Measurements from ENCODE around the gene RPS17.

The RPS17 gene

GRCh38 chr15:82568986-82569385 lies 28.7 kb upstream of the RPS17 start:
- Histone ChIP-seq H3K36me3 (ENCODE audit: control insufficient read depth in 2 of 2, insufficient read depth in 2 of 2, low read length in 2 of 2) (peaks cover 0 to 4% of the 10 kb centered on the region in 2 donors), H3K9me3 (ENCODE audit: control insufficient read depth in 2 of 2, low read length in 2 of 2) (no peaks in the 10 kb centered on the region), H3K27me3 (ENCODE audit: control insufficient read depth in 1 of 2, insufficient read depth in 2 of 2, low read length in 2 of 2) (peaks cover 0 to 2% of the 10 kb centered on the region in 2 donors), H3K4me1 (ENCODE audit: control insufficient read depth, insufficient read depth, low read length) (peaks cover 24% of the 10 kb centered on the region), H3K27ac (ENCODE audit: low read length) (no peak overlapping the region), H3K4me3 (ENCODE audit: low read length in 2 of 2) (no peak overlapping the region), H3K9ac (ENCODE audit: low read length in 2 of 2) (no peak overlapping the region)

GRCh38 chr15:82567661-82568060 lies 27.4 kb upstream of the RPS17 start:
- peaks cover 0 to 2% of the 10 kb centered on the region in 2 donors for H3K27me3 ChIP-seq (ENCODE audit: control insufficient read depth in 1 of 2, insufficient read depth in 2 of 2, low read length in 2 of 2)
- H3K9me3 ChIP-seq (ENCODE audit: control insufficient read depth in 2 of 2, low read length in 2 of 2): no peaks in the 10 kb centered on the region
- H3K9ac ChIP-seq (ENCODE audit: low read length in 2 of 2): no peak overlapping the region
- H3K27ac ChIP-seq (ENCODE audit: low read length): no peak overlapping the region
- H3K4me1 ChIP-seq (ENCODE audit: control insufficient read depth, insufficient read depth, low read length): peaks cover 22% of the 10 kb centered on the region
- H3K36me3 ChIP-seq (ENCODE audit: control insufficient read depth in 2 of 2, insufficient read depth in 2 of 2, low read length in 2 of 2): peaks cover 0 to 4% of the 10 kb centered on the region in 2 donors
- no peak overlapping the region for H3K4me3 ChIP-seq (ENCODE audit: low read length in 2 of 2)

GRCh38 chr15:82566690-82567089 lies 26.4 kb upstream of the RPS17 start:
- Histone ChIP-seq H3K4me1 (ENCODE audit: control insufficient read depth, insufficient read depth, low read length) (peaks cover 14% of the 10 kb centered on the region), H3K9ac (ENCODE audit: low read length in 2 of 2) (no peak overlapping the region), H3K4me3 (ENCODE audit: low read length in 2 of 2) (no peak overlapping the region), H3K9me3 (ENCODE audit: control insufficient read depth in 2 of 2, low read length in 2 of 2) (no peaks in the 10 kb centered on the region), H3K27me3 (ENCODE audit: control insufficient read depth in 1 of 2, insufficient read depth in 2 of 2, low read length in 2 of 2) (no peaks in the 10 kb centered on the region), H3K27ac (ENCODE audit: low read length) (no peak overlapping the region), H3K36me3 (ENCODE audit: control insufficient read depth in 2 of 2, insufficient read depth in 2 of 2, low read length in 2 of 2) (peaks cover 0 to 4% of the 10 kb centered on the region in 2 donors)

GRCh38 chr15:82558502-82558901 lies 18.2 kb upstream of the RPS17 start:
- H3K4me1 ChIP-seq (ENCODE audit: control insufficient read depth, insufficient read depth, low read length): no peaks in the 10 kb centered on the region
- H3K27me3 ChIP-seq (ENCODE audit: control insufficient read depth in 1 of 2, insufficient read depth in 2 of 2, low read length in 2 of 2): no peaks in the 10 kb centered on the region
- H3K36me3 ChIP-seq (ENCODE audit: control insufficient read depth in 2 of 2, insufficient read depth in 2 of 2, low read length in 2 of 2): peaks cover 3 to 6% of the 10 kb centered on the region in 2 donors
- H3K27ac ChIP-seq (ENCODE audit: low read length): no peak overlapping the region
- no peaks in the 10 kb centered on the region for H3K9me3 ChIP-seq (ENCODE audit: control insufficient read depth in 2 of 2, low read length in 2 of 2)
- no peak overlapping the region for H3K9ac ChIP-seq (ENCODE audit: low read length in 2 of 2)
- no peak overlapping the region for H3K4me3 ChIP-seq (ENCODE audit: low read length in 2 of 2)

- Histone ChIP-seq H3K9ac (ENCODE audit: low read length in 2 of 2) (no peak overlapping the region), H3K27me3 (ENCODE audit: control insufficient read depth in 1 of 2, insufficient read depth in 2 of 2, low read length in 2 of 2) (no peaks in the 10 kb centered on the region), H3K4me3 (ENCODE audit: low read length in 2 of 2) (no peak overlapping the region), H3K9me3 (ENCODE audit: control insufficient read depth in 2 of 2, low read length in 2 of 2) (no peaks in the 10 kb centered on the region), H3K4me1 (ENCODE audit: control insufficient read depth, insufficient read depth, low read length) (no peaks in the 10 kb centered on the region), H3K27ac (ENCODE audit: low read length) (no peak overlapping the region), H3K36me3 (ENCODE audit: control insufficient read depth in 2 of 2, insufficient read depth in 2 of 2, low read length in 2 of 2) (peaks cover 9 to 18% of the 10 kb centered on the region in 2 donors)
These were observed 16.2 kb upstream of the RPS17 start for GRCh38 chr15:82556315-82557035.

- Histone ChIP-seq H3K4me1 (ENCODE audit: control insufficient read depth, insufficient read depth, low read length) (no peaks in the 10 kb centered on the region), H3K9me3 (ENCODE audit: control insufficient read depth in 2 of 2, low read length in 2 of 2) (no peaks in the 10 kb centered on the region), H3K9ac (ENCODE audit: low read length in 2 of 2) (no peak overlapping the region), H3K27me3 (ENCODE audit: control insufficient read depth in 1 of 2, insufficient read depth in 2 of 2, low read length in 2 of 2) (no peaks in the 10 kb centered on the region), H3K27ac (ENCODE audit: low read length) (no peak overlapping the region), H3K4me3 (ENCODE audit: low read length in 2 of 2) (no peak overlapping the region), H3K36me3 (ENCODE audit: control insufficient read depth in 2 of 2, insufficient read depth in 2 of 2, low read length in 2 of 2) (peaks cover 17 to 24% of the 10 kb centered on the region in 2 donors)
These were observed 14.6 kb upstream of the RPS17 start for GRCh38 chr15:82554849-82555248.

GRCh38 chr15:82554351-82554750 lies 14.1 kb upstream of the RPS17 start:
- no peaks in the 10 kb centered on the region for H3K4me1 ChIP-seq (ENCODE audit: control insufficient read depth, insufficient read depth, low read length)
- no peak overlapping the region for H3K9ac ChIP-seq (ENCODE audit: low read length in 2 of 2)
- no peak overlapping the region for H3K27ac ChIP-seq (ENCODE audit: low read length)
- no peaks in the 10 kb centered on the region for H3K27me3 ChIP-seq (ENCODE audit: control insufficient read depth in 1 of 2, insufficient read depth in 2 of 2, low read length in 2 of 2)
- H3K9me3 ChIP-seq (ENCODE audit: control insufficient read depth in 2 of 2, low read length in 2 of 2): no peaks in the 10 kb centered on the region
- no peak overlapping the region for H3K4me3 ChIP-seq (ENCODE audit: low read length in 2 of 2)
- H3K36me3 ChIP-seq (ENCODE audit: control insufficient read depth in 2 of 2, insufficient read depth in 2 of 2, low read length in 2 of 2): peaks cover 19 to 27% of the 10 kb centered on the region in 2 donors

- no peak overlapping the region for H3K9ac ChIP-seq (ENCODE audit: low read length in 2 of 2)
- no peak overlapping the region for H3K4me3 ChIP-seq (ENCODE audit: low read length in 2 of 2)
- no peaks in the 10 kb centered on the region for H3K27me3 ChIP-seq (ENCODE audit: control insufficient read depth in 1 of 2, insufficient read depth in 2 of 2, low read length in 2 of 2)
- H3K9me3 ChIP-seq (ENCODE audit: control insufficient read depth in 2 of 2, low read length in 2 of 2): no peaks in the 10 kb centered on the region
- H3K4me1 ChIP-seq (ENCODE audit: control insufficient read depth, insufficient read depth, low read length): no peaks in the 10 kb centered on the region
- H3K36me3 ChIP-seq (ENCODE audit: control insufficient read depth in 2 of 2, insufficient read depth in 2 of 2, low read length in 2 of 2): peaks cover 23 to 28% of the 10 kb centered on the region in 2 donors
- H3K27ac ChIP-seq (ENCODE audit: low read length): no peak overlapping the region
These were observed 13.6 kb upstream of the RPS17 start for GRCh38 chr15:82553846-82554245.

- Histone ChIP-seq H3K4me1 (ENCODE audit: control insufficient read depth, insufficient read depth, low read length) (no peaks in the 10 kb centered on the region), H3K9ac (ENCODE audit: low read length in 2 of 2) (no peak overlapping the region), H3K4me3 (ENCODE audit: low read length in 2 of 2) (no peak overlapping the region), H3K9me3 (ENCODE audit: control insufficient read depth in 2 of 2, low read length in 2 of 2) (no peaks in the 10 kb centered on the region), H3K36me3 (ENCODE audit: control insufficient read depth in 2 of 2, insufficient read depth in 2 of 2, low read length in 2 of 2) (peaks cover 24 to 34% of the 10 kb centered on the region in 2 donors), H3K27ac (ENCODE audit: low read length) (no peak overlapping the region), H3K27me3 (ENCODE audit: control insufficient read depth in 1 of 2, insufficient read depth in 2 of 2, low read length in 2 of 2) (no peaks in the 10 kb centered on the region)
These were observed 12.6 kb upstream of the RPS17 start for GRCh38 chr15:82552861-82553260.

GRCh38 chr15:82551646-82552247 lies 11.5 kb upstream of the RPS17 start:
- Histone ChIP-seq H3K27me3 (ENCODE audit: control insufficient read depth in 1 of 2, insufficient read depth in 2 of 2, low read length in 2 of 2) (no peaks in the 10 kb centered on the region), H3K9me3 (ENCODE audit: control insufficient read depth in 2 of 2, low read length in 2 of 2) (no peaks in the 10 kb centered on the region), H3K27ac (ENCODE audit: low read length) (no peak overlapping the region), H3K36me3 (ENCODE audit: control insufficient read depth in 2 of 2, insufficient read depth in 2 of 2, low read length in 2 of 2) (peaks cover 24 to 34% of the 10 kb centered on the region in 2 donors), H3K9ac (ENCODE audit: low read length in 2 of 2) (no peak overlapping the region), H3K4me1 (ENCODE audit: control insufficient read depth, insufficient read depth, low read length) (no peaks in the 10 kb centered on the region), H3K4me3 (ENCODE audit: low read length in 2 of 2) (no peak overlapping the region)

- H3K9me3 ChIP-seq (ENCODE audit: control insufficient read depth in 2 of 2, low read length in 2 of 2): no peaks in the 10 kb centered on the region
- H3K36me3 ChIP-seq (ENCODE audit: control insufficient read depth in 2 of 2, insufficient read depth in 2 of 2, low read length in 2 of 2): peaks cover 21 to 35% of the 10 kb centered on the region in 2 donors
- H3K4me3 ChIP-seq (ENCODE audit: low read length in 2 of 2): no peak overlapping the region
- H3K27ac ChIP-seq (ENCODE audit: low read length): no peak overlapping the region
- no peaks in the 10 kb centered on the region for H3K4me1 ChIP-seq (ENCODE audit: control insufficient read depth, insufficient read depth, low read length)
- H3K27me3 ChIP-seq (ENCODE audit: control insufficient read depth in 1 of 2, insufficient read depth in 2 of 2, low read length in 2 of 2): no peaks in the 10 kb centered on the region
- H3K9ac ChIP-seq (ENCODE audit: low read length in 2 of 2): no peak overlapping the region
These were observed 9.0 kb upstream of the RPS17 start for GRCh38 chr15:82549199-82549665.

Data from stomach smooth muscle (tissue), 2 donors.